ENCODE results near the gene PHC3.
"Not testable (repeated sequence)": the region's sequence is repeated elsewhere in the genome, so short reads cannot be mapped to it uniquely, and the experiment has no call there.

Gene PHC3

DNA sequence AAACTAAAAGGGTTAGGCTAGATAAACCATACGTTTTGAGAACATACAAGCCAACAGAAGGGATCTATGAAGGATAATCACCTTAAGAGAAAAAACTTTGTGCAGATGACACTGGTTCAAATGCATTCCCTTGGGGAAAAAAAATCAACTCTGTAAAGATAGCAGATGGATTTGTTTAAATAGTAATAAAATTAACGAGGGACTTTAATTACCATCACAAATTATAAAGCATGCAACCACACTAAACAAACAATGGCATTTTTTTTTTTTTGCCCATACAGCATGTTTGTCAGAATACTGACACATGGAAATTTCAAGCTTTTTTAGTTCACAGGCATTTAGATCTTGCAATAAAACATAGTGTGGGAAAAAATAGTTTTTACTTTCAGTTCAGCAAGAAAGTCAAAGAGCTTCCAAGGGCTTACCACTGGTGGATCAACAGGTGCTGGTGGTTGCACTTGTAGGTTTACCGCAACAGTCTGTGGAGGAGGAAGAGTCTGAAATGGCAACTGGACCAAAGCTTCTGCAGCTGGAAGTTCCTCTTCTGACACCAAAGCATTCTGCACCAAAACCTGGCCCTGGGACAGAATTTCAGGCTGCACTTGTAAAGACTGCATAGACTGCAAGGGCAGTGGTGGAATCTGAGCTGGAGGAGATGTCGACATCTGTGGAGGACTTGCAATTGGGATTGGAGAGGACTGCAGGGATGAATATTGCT is 53.1 kb downstream of the PHC3 start:
- DNase-seq, result no peak

DNA sequence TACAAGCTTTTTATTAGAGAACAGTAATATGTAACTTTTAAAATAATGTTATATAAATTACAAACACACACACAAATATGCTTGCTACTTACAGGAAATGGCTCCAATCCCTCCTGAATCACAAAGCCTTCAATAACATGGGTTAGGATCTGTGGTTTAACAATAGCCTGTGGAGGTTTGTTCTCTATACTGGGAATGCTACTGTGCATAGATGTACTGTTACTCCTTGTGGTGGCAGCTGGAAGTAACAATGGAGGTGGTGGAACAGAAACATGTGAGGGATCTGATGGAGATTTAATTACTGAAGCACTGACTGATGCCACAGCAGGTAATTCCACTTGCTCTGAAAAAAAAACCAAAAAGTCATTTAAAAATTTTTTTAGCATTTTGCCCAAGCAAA is 64.4 kb downstream of the PHC3 start:
- no peak for DNase-seq

DNA sequence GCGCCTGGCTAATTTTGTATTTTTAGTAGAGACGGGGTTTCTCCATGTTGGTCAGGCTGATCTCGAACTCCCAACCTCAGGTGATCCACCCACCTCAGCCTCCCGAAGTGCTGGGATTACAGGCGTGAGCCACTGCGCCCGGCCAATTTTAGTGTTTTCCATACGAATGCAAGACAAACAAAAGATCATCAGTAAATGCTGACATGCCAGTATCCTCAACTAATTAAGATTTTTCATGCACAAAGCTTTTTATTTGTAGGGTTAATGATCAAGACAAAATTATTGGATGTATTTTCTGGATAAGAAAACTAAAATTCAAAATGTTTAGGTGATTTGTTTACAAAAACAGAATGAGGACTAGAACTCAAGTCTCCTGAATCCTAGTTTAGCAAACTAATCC is 67.4 kb downstream of the PHC3 start:
- not testable (repeated sequence) for DNase-seq

DNA sequence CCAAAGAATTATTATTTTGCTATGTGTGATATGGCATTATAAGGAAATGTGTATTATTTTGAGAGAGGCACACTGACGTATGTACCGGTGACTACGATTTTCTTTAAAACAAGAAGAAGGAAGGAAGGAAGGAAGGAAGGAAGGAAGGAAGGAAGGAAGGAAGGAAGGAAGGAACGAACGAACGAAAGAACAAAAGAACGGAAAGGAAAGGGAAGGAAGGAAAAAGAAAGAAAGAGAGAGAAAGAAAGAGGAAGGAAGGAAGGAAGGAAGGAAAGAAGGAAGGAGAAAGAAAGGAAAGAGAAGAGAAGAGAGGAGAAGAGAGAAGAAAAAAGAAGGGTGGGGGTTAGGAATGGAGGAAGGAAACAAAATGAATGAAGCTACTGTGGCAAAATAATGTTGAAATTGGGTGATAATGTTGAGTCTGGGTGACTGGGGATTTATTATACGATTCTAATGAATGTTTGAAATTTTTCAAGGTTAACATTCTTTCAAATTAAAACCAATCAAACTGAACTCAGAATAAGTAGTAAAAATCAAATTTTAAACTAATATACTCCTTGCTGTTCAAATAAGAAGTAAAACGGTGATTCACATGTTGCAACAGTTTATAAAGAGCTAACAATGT is 70.3 kb downstream of the PHC3 start:
- no peak for DNase-seq

DNA sequence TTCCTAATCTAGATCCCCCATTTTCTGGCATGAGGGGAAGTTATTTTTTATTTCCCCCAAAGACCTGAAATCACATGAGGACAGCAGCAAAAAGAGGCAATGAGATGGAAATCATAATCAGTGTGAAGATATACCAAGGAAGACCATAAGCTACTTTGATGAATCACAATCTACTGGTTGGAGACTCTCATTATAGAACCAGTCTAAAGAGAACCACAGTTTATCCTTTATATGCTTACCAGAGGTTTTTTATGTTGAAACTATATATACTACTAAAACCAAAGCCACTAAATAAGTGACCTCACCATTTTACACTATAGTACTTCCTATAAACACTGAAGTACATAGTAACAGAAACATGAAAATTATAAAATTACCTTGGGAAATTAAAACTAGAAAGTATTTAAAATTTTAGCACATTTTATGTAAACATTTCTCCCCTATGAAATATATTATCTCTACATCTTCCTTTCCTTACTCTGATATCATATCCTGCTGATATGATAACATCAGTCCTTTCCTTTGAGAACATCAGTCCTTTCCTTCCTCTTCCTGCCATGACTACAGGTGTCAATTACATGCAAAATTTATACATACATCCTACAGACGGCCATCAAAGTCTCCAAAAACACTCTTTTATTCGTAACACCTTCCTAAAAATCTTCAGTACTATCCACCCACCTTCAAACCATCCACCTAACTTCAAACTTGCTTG is 71.8 kb downstream of the PHC3 start:
- DNase-seq, result no peak

DNA sequence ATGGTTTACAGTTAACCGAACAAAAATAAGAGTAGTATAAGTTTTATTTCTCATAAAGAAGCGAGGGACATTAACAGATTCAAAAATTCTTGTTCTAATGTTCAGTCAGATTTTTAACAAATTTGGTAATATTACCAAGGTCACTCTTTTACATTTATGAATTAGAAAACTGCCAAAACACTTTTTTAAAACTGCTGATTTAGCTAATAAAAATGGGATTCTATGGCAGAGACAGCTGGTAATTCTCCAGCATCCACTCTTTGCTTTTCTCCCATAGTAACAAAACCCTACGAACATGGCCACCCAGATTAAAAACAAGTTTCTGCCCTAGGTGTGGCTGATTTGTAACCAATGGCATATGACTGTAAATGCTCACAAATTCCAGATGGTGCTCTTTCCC is 72.6 kb downstream of the PHC3 start:
- no peak for DNase-seq

DNA sequence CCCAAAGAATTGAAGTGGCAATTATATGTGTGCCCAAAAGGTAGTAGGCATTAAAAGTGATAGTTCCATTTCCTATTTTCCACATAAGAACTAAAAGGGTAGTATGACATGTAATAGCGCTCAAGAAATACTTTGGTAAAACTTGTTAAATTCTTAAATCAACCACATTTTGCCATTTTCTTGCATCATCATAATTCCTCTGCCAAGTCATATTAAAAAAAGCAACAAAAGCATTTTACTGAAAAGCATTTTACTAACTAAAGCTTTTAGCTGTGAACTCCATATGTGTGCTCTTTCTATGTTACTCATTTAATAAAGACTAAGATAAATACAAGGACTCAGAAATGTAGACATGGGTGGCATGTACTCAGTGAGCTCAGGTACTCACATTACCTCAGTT is 73.6 kb downstream of the PHC3 start:
- no peak for DNase-seq

DNA sequence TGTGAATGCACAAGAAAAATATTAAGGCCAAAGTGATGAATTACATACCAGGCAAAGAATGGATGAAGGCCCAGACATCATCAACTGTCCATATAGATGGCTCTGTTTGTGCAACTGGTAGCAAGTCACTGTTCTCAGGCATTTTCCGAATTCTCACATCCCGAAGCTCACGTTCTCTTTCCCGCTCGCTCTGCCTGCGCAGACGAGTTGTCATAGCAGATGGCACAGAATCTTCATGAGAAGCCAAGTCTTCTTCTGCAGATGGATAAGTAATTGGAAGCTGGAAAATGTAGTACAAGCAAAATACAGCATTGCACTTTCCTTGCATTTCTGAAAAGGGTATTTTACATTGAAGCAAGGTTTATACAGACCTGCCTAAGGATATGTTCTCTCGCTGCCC is 79.1 kb downstream of the PHC3 start:
- DNase-seq, result no peak

DNA sequence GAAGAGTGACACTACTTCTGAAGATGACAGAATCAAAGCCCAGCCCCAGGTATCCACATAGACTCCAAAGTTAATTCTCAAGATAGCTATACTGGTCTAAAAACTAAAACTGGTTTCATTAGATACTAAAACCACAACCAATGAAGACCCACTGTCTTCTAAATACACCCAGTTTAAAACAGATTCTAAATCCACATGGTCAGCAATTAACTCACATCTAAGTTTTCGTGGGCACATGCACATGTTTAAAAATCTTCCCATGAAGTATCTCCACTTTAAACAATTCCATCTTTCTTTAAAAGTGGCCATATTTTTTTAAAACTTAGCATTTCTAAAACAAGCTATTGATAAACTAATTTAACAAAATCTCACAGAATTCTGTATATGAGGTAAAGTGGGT is 80.6 kb downstream of the PHC3 start:
- DNase-seq, result no peak

DNA sequence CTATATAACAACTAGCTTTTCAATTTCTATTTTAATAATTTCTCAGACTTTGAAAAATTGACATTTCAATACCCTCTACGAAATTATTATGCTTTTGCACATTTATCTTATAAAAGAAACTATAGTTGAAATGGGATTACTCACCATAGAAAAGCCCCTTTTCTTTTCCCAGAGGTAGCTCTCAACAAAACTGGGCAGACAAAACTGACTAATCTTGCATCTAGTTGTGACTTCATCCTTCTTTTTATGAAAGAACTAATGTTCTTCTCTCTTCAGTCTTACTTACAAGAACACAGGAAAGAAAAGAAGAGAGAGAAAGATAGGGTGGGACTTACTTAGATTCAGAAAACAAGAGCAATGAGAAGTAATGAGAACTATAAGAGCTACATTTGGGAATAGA is 82.8 kb downstream of the PHC3 start:
- DNase-seq, result no peak

DNA sequence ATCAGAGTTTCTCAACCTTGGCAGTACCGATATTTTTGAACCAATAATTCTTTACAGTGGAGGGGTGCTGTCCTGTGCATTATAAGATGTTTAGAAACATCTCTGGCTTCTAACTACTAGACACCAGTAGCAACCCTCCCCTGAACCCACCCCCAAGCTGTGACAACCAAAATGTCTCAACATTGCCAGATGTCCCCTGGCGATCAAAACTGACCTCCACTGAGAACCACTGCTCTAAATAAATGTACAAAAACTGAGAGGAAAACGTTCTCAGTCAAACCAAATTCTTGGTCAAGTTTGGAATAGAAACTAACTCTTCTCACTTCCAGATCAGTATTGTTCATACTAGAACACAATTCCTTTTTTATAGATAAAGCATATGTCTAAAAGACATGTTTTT is 85.2 kb downstream of the PHC3 start:
- DNase-seq, result no peak

DNA sequence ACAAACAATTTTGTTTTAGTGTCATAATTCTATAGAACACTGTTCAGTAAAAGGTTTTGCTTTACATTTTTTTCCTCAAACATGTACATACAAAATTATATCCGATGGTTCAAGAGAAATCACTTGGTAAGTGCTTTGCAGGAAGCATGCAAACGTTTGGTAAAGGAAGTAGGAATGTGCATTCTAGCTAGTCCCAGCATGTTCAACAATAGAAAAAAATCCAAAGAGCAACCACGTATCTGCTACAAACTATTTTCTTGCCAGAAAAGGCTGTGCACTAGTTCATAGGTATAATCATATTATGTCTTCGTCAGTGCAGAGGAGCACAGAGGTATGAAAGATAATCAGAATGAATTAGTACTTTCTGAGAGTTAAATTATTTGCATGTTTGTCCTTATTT is 85.8 kb downstream of the PHC3 start:
- DNase-seq, result no peak

DNA sequence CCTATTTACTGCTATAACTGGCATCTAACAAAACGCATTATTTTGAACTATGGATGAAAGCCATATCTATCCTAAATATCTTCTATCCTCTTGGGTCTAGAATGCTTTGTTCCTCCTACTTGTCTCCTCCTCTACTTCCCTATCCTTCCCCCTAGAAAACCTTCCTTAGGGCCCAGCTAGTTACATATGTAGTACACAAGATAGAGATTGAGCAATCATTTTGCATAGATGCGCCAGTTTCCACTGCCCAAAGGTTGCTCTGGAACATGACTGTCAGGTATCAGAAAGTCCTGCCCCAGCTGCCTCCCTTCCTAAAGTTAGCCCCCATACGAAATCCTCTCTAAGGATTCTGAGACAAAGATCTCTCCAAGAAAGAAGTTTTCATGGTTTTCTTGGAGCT is 88.6 kb downstream of the PHC3 start:
- DNase-seq, result no peak

DNA sequence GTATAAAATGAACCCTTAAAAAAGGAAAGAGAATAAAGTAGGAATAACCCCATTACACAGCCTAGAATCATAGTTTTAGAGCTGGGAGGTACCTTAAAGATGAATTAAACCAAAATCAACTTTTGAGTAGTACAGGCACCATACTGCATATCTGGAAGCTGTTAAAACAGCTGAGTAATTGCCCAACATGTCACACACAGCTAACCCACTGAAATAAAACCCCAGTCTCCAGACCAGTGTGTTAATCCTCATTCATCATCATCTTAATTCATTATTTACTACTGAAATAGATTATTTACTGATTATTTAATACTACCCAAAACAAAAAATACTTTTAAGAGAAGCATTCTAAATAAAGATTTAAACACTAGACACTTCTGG is 90.9 kb downstream of the PHC3 start:
- no peak for DNase-seq

DNA sequence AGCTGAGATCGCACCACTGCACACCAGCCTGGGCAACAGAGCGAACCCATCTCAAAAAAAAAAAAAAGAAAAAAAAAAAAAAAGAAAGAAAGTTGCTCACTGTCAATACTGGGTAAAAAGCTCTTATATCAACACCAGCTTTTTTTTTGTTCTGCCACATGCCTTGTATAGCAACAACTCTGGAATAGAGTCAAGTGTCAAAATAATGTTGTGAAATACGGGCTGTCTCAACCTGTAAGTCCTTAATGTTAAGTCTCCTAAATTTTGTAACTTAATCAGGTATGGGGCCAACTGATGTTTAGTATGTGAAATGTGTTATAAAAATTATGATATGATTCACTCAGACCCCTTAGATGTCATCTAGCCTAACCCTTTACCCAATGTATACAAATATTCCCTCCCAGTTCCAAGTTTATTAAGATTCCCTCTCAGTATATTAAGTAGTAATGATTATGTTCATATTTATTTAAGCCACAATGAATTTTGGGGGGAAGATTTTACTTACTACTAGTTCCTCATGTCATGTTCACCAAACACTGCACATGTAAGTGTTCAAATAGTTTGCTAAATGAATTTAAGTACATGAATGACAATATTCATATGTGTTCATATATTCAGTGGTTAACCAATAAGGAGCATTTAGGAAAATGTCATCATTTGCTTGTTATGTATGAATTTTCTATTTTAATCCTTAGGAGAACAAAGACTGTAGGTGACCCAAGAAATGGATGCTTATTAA is 91.5 kb downstream of the PHC3 start:
- DNase-seq, result no peak

DNA sequence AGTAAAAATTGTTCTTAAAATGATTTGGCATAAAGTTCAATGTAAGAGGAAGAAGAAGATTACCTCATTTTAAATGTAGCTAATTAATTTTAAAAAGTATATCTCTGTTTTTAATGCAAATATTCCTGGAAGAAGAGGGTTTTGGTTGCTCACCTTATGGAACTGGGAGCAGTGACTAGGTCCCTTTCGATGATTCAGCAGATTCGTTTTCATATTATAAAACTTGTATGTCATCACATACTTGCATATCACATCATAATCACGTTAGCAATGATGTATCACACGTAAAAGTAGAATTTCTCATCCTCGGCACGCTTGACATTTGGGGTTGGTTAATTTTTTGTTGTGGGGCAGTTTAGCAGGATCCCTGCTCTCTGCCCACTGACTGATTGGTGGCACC is 96.1 kb downstream of the PHC3 start:
- DNase-seq, result no peak

DNA sequence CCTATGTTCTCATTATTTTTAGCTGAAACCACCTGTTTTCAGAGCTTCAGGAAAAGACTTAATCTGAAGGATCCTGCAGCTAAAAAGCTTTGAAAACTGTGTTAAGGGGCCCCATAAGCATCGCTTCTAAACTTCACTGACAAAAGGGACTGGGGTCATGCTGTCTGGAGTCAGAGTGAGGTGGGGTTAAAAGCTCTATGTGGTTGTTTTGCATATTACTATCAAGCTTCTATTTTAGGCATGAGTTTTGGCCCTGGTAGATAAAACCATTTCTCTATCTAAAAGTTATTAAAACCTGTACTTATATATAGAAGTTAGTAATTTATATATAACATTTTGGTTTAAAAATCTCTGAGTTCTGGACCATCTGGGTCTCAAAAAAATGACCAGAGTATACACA is 98.2 kb downstream of the PHC3 start:
- no peak for DNase-seq

DNA sequence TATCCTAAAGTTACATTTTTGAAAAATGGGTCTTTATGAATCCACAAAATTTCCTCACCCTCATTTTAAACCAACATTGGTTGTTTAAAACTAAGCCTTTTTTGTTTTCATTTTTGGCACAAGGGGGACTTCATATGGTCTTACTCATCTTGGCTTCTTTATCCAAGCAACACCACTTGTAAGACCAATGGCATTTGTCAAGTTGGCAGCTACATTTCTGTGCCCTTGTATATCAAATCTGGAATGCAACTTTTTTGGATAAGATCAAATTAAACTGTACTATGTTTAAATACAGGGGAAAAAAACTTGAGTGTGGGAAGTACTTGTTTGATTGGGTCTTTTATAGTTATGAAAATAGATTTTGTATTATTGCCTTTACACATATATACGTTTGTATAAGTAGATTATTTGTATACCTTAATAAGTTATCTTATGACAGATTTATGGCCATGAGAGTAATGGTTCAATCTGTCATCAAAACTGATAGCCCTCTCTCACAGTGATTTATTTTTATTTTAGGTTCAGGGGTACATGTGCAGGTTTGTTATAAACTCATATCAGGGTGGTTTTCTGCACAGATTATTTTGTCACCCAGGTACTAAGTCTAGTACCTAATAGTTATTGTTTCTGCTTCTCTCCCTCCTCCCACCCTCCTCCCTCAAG is 100.3 kb downstream of the PHC3 start:
- no peak for DNase-seq

DNA sequence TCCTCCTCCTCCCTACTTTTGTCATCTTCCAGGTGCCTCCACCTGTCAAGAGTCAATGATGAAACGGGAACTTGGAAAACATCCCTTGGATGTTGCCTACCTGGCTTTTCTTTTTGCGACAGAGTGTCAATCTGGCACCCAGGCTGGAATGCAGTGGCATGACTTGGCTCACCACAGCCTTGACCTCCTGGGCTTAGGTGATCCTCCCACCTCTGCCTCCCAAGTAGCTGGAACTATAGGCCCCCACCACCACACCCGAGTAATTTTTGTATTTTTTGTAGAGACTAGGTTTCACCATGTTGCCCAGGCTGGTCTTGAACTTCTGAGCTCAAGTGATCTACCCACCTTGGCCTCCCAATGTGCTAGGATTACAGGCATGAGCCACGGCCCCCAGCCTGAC is 100.9 kb downstream of the PHC3 start:
- DNase-seq, result no peak

DNA sequence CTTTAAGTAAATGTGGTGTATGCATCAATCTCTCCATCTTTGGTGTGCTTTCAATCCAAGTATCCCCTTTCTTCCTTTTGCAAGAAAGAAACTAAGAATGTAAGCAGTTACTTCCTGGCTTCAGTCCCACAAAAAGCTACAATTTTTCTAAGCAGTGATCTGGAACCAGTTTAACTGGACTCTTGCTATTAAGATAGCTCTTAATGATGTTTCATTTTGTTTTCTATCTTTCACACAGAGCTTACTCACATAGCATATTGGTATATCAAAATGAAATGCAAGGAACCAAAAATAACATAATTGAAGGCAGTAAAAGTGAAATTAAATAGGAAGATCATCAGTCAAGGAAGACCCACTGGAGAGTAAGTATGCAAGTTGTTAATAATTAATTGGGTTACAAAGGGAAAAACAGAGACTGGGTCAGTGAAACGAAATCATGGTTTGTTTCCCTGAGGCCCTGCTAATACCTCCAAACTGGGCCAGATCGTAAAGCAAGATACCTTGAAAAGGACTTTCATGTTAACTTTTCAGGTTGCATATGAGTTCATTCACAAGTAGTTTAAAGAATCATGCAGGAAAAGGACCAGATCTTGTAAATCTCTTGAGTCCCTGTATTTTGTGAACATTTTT is 101.9 kb downstream of the PHC3 start:
- DNase-seq, result no peak

DNA sequence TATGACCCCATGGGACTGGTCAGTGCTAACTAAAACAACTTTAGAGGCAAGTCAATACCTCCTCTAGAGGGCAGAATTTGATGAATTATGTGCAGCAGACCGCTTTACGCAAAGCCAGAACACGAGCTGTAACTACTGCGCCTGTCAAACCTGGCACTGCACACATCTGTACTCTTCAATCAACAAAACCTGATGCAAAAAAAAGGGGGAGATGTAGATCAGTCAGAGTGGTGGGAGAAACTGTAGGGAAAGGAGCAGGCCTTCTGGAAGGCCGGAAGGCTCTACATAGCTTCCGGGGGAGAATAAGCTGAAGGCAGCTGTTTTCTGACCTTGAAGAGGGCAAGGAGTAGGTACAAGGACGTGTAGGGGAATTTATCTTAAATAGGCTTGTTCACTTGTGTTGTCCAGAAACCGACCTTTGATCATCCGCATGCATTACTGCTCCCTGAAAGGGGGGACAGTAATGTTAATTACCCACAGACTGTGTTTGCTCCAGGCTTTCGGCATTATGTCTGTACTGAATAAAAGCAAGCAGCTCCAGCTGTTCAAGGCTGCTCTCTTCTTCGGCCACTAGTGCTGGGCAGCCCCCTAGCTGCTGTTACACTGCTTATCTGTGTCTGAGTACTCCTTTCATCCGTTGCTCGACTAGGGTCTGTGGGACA is 102.8 kb downstream of the PHC3 start:
- DNase-seq, result no peak

DNA sequence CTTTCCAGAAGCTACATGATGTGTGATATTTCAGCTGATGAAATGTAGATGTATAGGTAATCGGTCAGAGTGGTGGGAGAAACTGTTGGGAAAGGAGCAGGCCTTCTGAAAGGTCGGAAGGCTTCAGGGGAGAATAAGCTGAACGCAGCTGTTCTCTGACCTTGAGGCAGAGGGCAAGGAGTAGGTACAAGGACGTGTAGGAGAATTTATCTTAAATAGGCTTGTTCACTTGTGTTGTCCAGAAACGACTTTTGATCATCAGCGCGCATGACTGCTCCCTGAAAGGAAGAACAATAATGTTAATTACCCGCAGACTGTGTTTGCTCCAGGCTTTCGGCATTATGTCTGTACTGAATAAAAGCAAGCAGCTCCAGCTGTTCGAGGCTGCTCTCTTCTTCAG is 104.2 kb downstream of the PHC3 start:
- DNase-seq, result no peak

Data from NCI-H2029 (cell line).